ENCODE data around the gene GID8. TPM values are rescaled to one million over a fixed set of nuclear protein-coding genes. Genes with fewer than 3 reads are reported as not detected.

Gene GID8
- polyA plus RNA-seq, 4 donors = 50.4 to 56.6 (median 53.1) TPM

Other genes with a start within 250 kb of the GID8 start
- 1 to 10 TPM in 3 of 4 donors, under 1 TPM in 1; 0.99 to 1.6 (median 1.5) TPM for gene NTSR1, start 229.3 kb upstream of the GID8 start, polyA plus RNA-seq (ENCODE audit: insufficient read length in 4 of 4)
- gene MRGBP, start 141.7 kb upstream of the GID8 start, polyA plus RNA-seq (ENCODE audit: insufficient read length in 4 of 4) = 10 to 100 TPM; 14.9 to 18.8 (median 16.6) TPM
- gene OGFR, start 133.3 kb upstream of the GID8 start, polyA plus RNA-seq (ENCODE audit: insufficient read length in 4 of 4) = 10 to 100 TPM; 26.5 to 36.5 (median 34.6) TPM
- 10 to 100 TPM; 19.3 to 29.5 (median 24.9) TPM for gene COL9A3, start 121.1 kb upstream of the GID8 start, polyA plus RNA-seq (ENCODE audit: insufficient read length in 4 of 4)
- 10 to 100 TPM; 10.9 to 14.5 (median 12.7) TPM for gene TCFL5, start 76.3 kb upstream of the GID8 start, polyA plus RNA-seq (ENCODE audit: insufficient read length in 4 of 4)
- gene DIDO1, start 11.6 kb upstream of the GID8 start, polyA plus RNA-seq (ENCODE audit: insufficient read length in 4 of 4) = 10 to 100 TPM; 52.4 to 65.6 (median 62.2) TPM
- 1 to 10 TPM; 1.4 to 2.7 (median 1.9) TPM for gene SLC17A9, start 14.6 kb downstream of the GID8 start, polyA plus RNA-seq (ENCODE audit: insufficient read length in 4 of 4)
- not detected for gene BHLHE23, start 68.8 kb downstream of the GID8 start, polyA plus RNA-seq (ENCODE audit: insufficient read length in 4 of 4)

All from left renal cortex interstitium (tissue), 4 donors.